Hematopoietic multipotent progenitor cell treated with erythropoietin and hydrocortisone succinate and interleukin-3 and kit ligand, for 17 days (in vitro differentiated cells): ENCODE data around the gene FAM25G.
"Not testable (repeated sequence)": the region's sequence is repeated elsewhere in the genome, so short reads cannot be mapped to it uniquely, and the experiment has no call there.

Source experiments
- DNase-seq: peaks from one replicate; pipeline ENCODE4 v3.0.0-alpha.2; 2015; ENCODE audit warnings: low spot score

The FAM25G gene

GRCh38 chr10:47465216-47465917, 26.1 kb downstream of the FAM25G start:
- DNase-seq, result not testable (repeated sequence)

- DNase-seq, result not testable (repeated sequence)
These were observed 28.7 kb downstream of the FAM25G start for GRCh38 chr10:47462577-47463358.

GRCh38 chr10:47461261-47461687, 30.2 kb downstream of the FAM25G start:
- not testable (repeated sequence) for DNase-seq

- no peak for DNase-seq
These were observed 32.9 kb downstream of the FAM25G start for GRCh38 chr10:47458466-47459154.

- DNase-seq, result no peak
These were observed 33.7 kb downstream of the FAM25G start for GRCh38 chr10:47457826-47458225.

GRCh38 chr10:47457528-47457820, 34.0 kb downstream of the FAM25G start:
- no peak for DNase-seq

GRCh38 chr10:47456794-47457527, 34.5 kb downstream of the FAM25G start:
- DNase-seq, result no peak

- DNase-seq, result no peak
These were observed 35.3 kb downstream of the FAM25G start for GRCh38 chr10:47456079-47456785.

GRCh38 chr10:47455350-47456078, 36.0 kb downstream of the FAM25G start:
- not testable (repeated sequence) for DNase-seq

- DNase-seq, result no peak
These were observed 36.8 kb downstream of the FAM25G start for GRCh38 chr10:47454780-47455058.

- DNase-seq, result no peak
These were observed 37.3 kb downstream of the FAM25G start for GRCh38 chr10:47454008-47454779.

GRCh38 chr10:47453141-47454007, 38.1 kb downstream of the FAM25G start:
- no peak for DNase-seq

- DNase-seq, result no peak
These were observed 38.9 kb downstream of the FAM25G start for GRCh38 chr10:47452495-47453140.

GRCh38 chr10:47451998-47452494, 39.5 kb downstream of the FAM25G start:
- no peak for DNase-seq

- DNase-seq, result no peak
These were observed 40.1 kb downstream of the FAM25G start for GRCh38 chr10:47451273-47451997.

GRCh38 chr10:47450442-47450841, 41.1 kb downstream of the FAM25G start:
- DNase-seq, result no peak

GRCh38 chr10:47449979-47450378, 41.5 kb downstream of the FAM25G start:
- no peak for DNase-seq
